ENCODE results near the gene INPP4B. TPM values are rescaled to one million over a fixed set of nuclear protein-coding genes. Genes with fewer than 3 reads are reported as not detected.
A peak's percentile ranks its signal among the peaks of the same experiment; 100 is the strongest.

Gene INPP4B
- total RNA-seq, 1 experiment from 2014 or later: 0.07 TPM

DNA sequence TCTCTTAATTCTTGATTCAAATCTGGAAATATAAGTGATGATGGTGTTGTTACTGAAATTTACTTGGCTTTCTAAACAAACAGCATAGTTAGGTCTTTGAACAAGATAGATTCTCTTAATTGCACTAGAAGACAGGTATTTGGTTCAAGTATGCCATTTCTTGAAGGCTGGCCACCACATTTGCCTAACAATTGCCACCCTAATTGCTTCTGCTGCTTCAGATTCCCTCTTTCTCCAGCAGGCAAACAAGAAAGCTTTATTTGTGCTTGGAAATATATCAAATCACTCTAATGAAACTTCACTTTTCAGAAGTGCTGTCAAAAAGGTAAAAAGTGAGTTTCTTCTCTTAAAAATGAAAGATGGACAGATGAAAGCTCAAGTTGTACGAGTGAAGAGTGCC lies 418.6 kb downstream of the INPP4B start:
- no peak overlapping the region for H4K8ac ChIP-seq (replicated peaks; ENCODE audit: insufficient read length, low read depth, low read length)
- no peak overlapping the region for H2AFZ ChIP-seq (ENCODE audit: low read length)
- Mint-ChIP-seq H3K4me1 (peaks cover 18 to 19% of the 10 kb centered on the region in 2 experiments), H3K4me3 (peak overlapping the region; percentile 36 to 63; a peak in 4 of 5 replicates), H3K27ac (peak overlapping the region; percentile 92 to 97 (median 93)), H3K9me3 (no peaks in the 10 kb centered on the region), H3K27me3 (ENCODE audit: low read depth) (no peaks in the 10 kb centered on the region), H3K36me3 (ENCODE audit: insufficient read depth in 1 of 3, low read depth in 3 of 3) (no peaks in the 10 kb centered on the region)
- H3K9ac ChIP-seq (ENCODE audit: extremely low read depth, insufficient read length, low read length): peak overlapping the region; percentile 58
- H2BK12ac ChIP-seq (ENCODE audit: insufficient read length, low read depth, low read length): no peak overlapping the region
- H2AK5ac ChIP-seq (ENCODE audit: insufficient read length, low read length): no peak overlapping the region
- DNase-seq: peak; percentile 51
- H3K23ac ChIP-seq (ENCODE audit: insufficient read length, low read depth, low read length): no peak overlapping the region
- H3K14ac ChIP-seq (ENCODE audit: insufficient read depth, low read length): no peak overlapping the region
- no peak overlapping the region for H4K91ac ChIP-seq (ENCODE audit: insufficient read length, low read depth, low read length)
- H3K79me2 ChIP-seq (ENCODE audit: insufficient read depth, low read length): no peaks in the 10 kb centered on the region
- H3K23me2 ChIP-seq (ENCODE audit: insufficient read length, low read depth, low read length, poor library complexity, severe bottlenecking): no peaks in the 10 kb centered on the region
- H2BK120ac ChIP-seq (ENCODE audit: low read depth, low read length, poor library complexity, severe bottlenecking): no peak overlapping the region
- H2BK5ac ChIP-seq (ENCODE audit: insufficient read length, low read length): no peak overlapping the region
- H3K27me3 ChIP-seq (ENCODE audit: insufficient read depth, low read length): no peaks in the 10 kb centered on the region
- no peak overlapping the region for H2BK20ac ChIP-seq (ENCODE audit: low read depth, low read length, poor library complexity, severe bottlenecking)
- H3K4me2 ChIP-seq (ENCODE audit: insufficient read depth, insufficient read length, low read length): peak overlapping the region; percentile 43
- H3T11ph ChIP-seq (ENCODE audit: low read length): no peak overlapping the region
- no peak overlapping the region for H3K56ac ChIP-seq (ENCODE audit: insufficient read length, low read depth, low read length)
- no peak overlapping the region for H4K5ac ChIP-seq (ENCODE audit: insufficient read length, low read depth, low read length)
- H4K20me1 ChIP-seq (ENCODE audit: control insufficient read depth, insufficient read depth, insufficient read length): no peaks in the 10 kb centered on the region
- H3K9me3 ChIP-seq (ENCODE audit: control insufficient read depth, low read depth, low read length): no peaks in the 10 kb centered on the region
- no peak overlapping the region for H3K18ac ChIP-seq (ENCODE audit: insufficient read length, low read depth, low read length)
- no peak overlapping the region for H3K4ac ChIP-seq (ENCODE audit: low read depth, low read length)
- H3K79me1 ChIP-seq (ENCODE audit: insufficient read depth, low read depth, low read length, poor library complexity, severe bottlenecking): no peaks in the 10 kb centered on the region
- TF ChIP-seq, protein P1, sequence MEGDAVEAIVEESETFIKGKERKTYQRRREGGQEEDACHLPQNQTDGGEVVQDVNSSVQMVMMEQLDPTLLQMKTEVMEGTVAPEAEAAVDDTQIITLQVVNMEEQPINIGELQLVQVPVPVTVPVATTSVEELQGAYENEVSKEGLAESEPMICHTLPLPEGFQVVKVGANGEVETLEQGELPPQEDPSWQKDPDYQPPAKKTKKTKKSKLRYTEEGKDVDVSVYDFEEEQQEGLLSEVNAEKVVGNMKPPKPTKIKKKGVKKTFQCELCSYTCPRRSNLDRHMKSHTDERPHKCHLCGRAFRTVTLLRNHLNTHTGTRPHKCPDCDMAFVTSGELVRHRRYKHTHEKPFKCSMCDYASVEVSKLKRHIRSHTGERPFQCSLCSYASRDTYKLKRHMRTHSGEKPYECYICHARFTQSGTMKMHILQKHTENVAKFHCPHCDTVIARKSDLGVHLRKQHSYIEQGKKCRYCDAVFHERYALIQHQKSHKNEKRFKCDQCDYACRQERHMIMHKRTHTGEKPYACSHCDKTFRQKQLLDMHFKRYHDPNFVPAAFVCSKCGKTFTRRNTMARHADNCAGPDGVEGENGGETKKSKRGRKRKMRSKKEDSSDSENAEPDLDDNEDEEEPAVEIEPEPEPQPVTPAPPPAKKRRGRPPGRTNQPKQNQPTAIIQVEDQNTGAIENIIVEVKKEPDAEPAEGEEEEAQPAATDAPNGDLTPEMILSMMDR (conservative IDR thresholded peaks at IDR 0.05): peak; percentile 17; the same call in 1 of the 3 replicates
- no peaks in the 10 kb centered on the region; the same call in 1 of the 2 replicates for H3K4me1 ChIP-seq (ENCODE audit: insufficient read depth, low read length)
- no CpG with 5 or more reads among the region's 1 CpG for whole genome bisulfite sequencing (ENCODE audit: extremely low coverage, insufficient read length, low lambda C conversion rate)
- no peak overlapping the region for H3K27ac ChIP-seq (ENCODE audit: insufficient read length, low read depth, low read length)
- no peak overlapping the region for H2BK15ac ChIP-seq (ENCODE audit: low read depth, low read length)

Measured in H9 (cell line).